ENCODE measurements around the gene LGALSL.

GRCh38 chr2:64447317-64448040 lies 6.5 kb upstream of the LGALSL start:
- TF ChIP-seq CTCF (IDR thresholded peaks at IDR 0.05) (no peak), POLR2A (IDR thresholded peaks at IDR 0.05) (no peak)
